ENCODE results near the gene METTL14. TPM values are rescaled to one million over a fixed set of nuclear protein-coding genes. Genes with fewer than 3 reads are reported as not detected.

The METTL14 gene
- total RNA-seq, 4 donors from 2014 or later: 32.2 to 50.4 (median 39.0) TPM

GRCh38 chr4:118761397-118762016, 76.3 kb downstream of the METTL14 start:
- TF ChIP-seq CTCF (IDR thresholded peaks at IDR 0.05; ENCODE audit: low read depth): no peak

- TF ChIP-seq CTCF (IDR thresholded peaks at IDR 0.05; ENCODE audit: low read depth): no peak
Measured at GRCh38 chr4:118762155-118762554, 77.0 kb downstream of the METTL14 start.

GRCh38 chr4:118762730-118763477, 77.7 kb downstream of the METTL14 start:
- no peak for TF ChIP-seq CTCF (IDR thresholded peaks at IDR 0.05; ENCODE audit: low read depth)

Small RNA genes lying within 50 kb of the gene (small RNA-seq; reads per million reads assigned to genes)
- not detected for gene SEPT14P4

Other genes with a start within 250 kb of the METTL14 start
- 10 to 100 TPM; 14.5 to 51.5 (median 28.2) TPM for gene SEC24D, start 150.7 kb downstream of the METTL14 start, total RNA-seq
- 10 to 100 TPM; 23.1 to 63.8 (median 42.4) TPM for gene SYNPO2, start 203.5 kb downstream of the METTL14 start, total RNA-seq

All from subcutaneous adipose tissue (tissue), 4 donors.